ENCODE results near the gene ISOC1. TPM values are rescaled to one million over a fixed set of nuclear protein-coding genes. Genes with fewer than 3 reads are reported as not detected.

Gene ISOC1
- total RNA-seq, 2 donors from 2014 or later, result 48.5 to 56.7 TPM

- Mint-ChIP-seq H3K27me3 (ENCODE audit: insufficient read depth) (peaks cover 11% of the 10 kb centered on the region), H3K36me3 (ENCODE audit: low read depth) (no peaks in the 10 kb centered on the region), H3K4me3 (no peak overlapping the region), H3K4me1 (peaks cover 21% of the 10 kb centered on the region), H3K9me3 (no peaks in the 10 kb centered on the region), H3K27ac (no peak overlapping the region)
- no peaks in the 10 kb centered on the region for H3K36me3 ChIP-seq (ENCODE audit: control insufficient read depth, insufficient read depth, low read length)
- H3K9ac ChIP-seq (ENCODE audit: extremely low read depth, low read length, poor library complexity, severe bottlenecking), result no peak overlapping the region
- H3K9me3 ChIP-seq (ENCODE audit: control insufficient read depth, low read length), result no peaks in the 10 kb centered on the region
- H3K4me3 ChIP-seq (ENCODE audit: low read length), result no peak overlapping the region
- peaks cover 15% of the 10 kb centered on the region for H3K4me1 ChIP-seq (ENCODE audit: control insufficient read depth, insufficient read depth, low read length)
- no peak for TF ChIP-seq CTCF (conservative IDR thresholded peaks at IDR 0.05)
- H3K27ac ChIP-seq (ENCODE audit: low read depth, low read length), result no peak overlapping the region
- 94 to 100% methylated on average over 2 to 3 of the region's 3 CpGs for WGBS, 2 experiments (ENCODE audit: insufficient coverage in 1 of 2, insufficient read length in 1 of 2)
- DNase-seq, result no peak
- H3K27me3 ChIP-seq (ENCODE audit: control insufficient read depth, insufficient read depth, low read length, poor library complexity, severe bottlenecking), result no peaks in the 10 kb centered on the region
These were observed 21.4 kb upstream of the ISOC1 start for GRCh38 chr5:129073111-129073510.

- no peaks in the 10 kb centered on the region for H3K9me3 Mint-ChIP-seq
- 90 to 91% methylated on average over 2 to 4 of the region's 4 CpGs for WGBS, 2 experiments (ENCODE audit: insufficient coverage in 1 of 2, insufficient read length in 1 of 2)
- H3K36me3 ChIP-seq (ENCODE audit: control insufficient read depth, insufficient read depth, low read length), result no peaks in the 10 kb centered on the region
- no peak overlapping the region for H3K27ac Mint-ChIP-seq
- peaks cover 9% of the 10 kb centered on the region for H3K4me1 Mint-ChIP-seq
- H3K27me3 ChIP-seq (ENCODE audit: control insufficient read depth, insufficient read depth, low read length, poor library complexity, severe bottlenecking), result no peaks in the 10 kb centered on the region
- H3K4me1 ChIP-seq (ENCODE audit: control insufficient read depth, insufficient read depth, low read length), result peaks cover 6% of the 10 kb centered on the region
- H3K27ac ChIP-seq (ENCODE audit: low read depth, low read length), result no peak overlapping the region
- TF ChIP-seq CTCF (conservative IDR thresholded peaks at IDR 0.05), result no peak
- H3K4me3 Mint-ChIP-seq, result no peak overlapping the region
- H3K9ac ChIP-seq (ENCODE audit: extremely low read depth, low read length, poor library complexity, severe bottlenecking), result no peak overlapping the region
- no peak for DNase-seq
- peaks cover 7% of the 10 kb centered on the region for H3K27me3 Mint-ChIP-seq (ENCODE audit: insufficient read depth)
- H3K4me3 ChIP-seq (ENCODE audit: low read length), result no peak overlapping the region
- H3K9me3 ChIP-seq (ENCODE audit: control insufficient read depth, low read length), result no peaks in the 10 kb centered on the region
- no peaks in the 10 kb centered on the region for H3K36me3 Mint-ChIP-seq (ENCODE audit: low read depth)
These were observed 19.6 kb upstream of the ISOC1 start for GRCh38 chr5:129074903-129075302.

- no peak for TF ChIP-seq CTCF (conservative IDR thresholded peaks at IDR 0.05)
- WGBS, 2 experiments (ENCODE audit: insufficient coverage in 1 of 2, insufficient read length in 1 of 2), result 80 to 97% methylated on average over 1 to 3 of the region's 3 CpGs
- Histone ChIP-seq H3K9me3 (ENCODE audit: control insufficient read depth, low read length) (no peaks in the 10 kb centered on the region), H3K4me3 (ENCODE audit: low read length) (no peak overlapping the region), H3K27ac (ENCODE audit: low read depth, low read length) (no peak overlapping the region), H3K9ac (ENCODE audit: extremely low read depth, low read length, poor library complexity, severe bottlenecking) (no peak overlapping the region), H3K4me1 (ENCODE audit: control insufficient read depth, insufficient read depth, low read length) (no peaks in the 10 kb centered on the region), H3K36me3 (ENCODE audit: control insufficient read depth, insufficient read depth, low read length) (no peaks in the 10 kb centered on the region), H3K27me3 (ENCODE audit: control insufficient read depth, insufficient read depth, low read length, poor library complexity, severe bottlenecking) (no peaks in the 10 kb centered on the region)
- H3K27ac Mint-ChIP-seq, result no peak overlapping the region
- H3K4me3 Mint-ChIP-seq, result no peak overlapping the region
- H3K9me3 Mint-ChIP-seq, result no peaks in the 10 kb centered on the region
- H3K27me3 Mint-ChIP-seq (ENCODE audit: insufficient read depth), result peaks cover 3% of the 10 kb centered on the region
- H3K36me3 Mint-ChIP-seq (ENCODE audit: low read depth), result no peaks in the 10 kb centered on the region
- DNase-seq, result no peak
- H3K4me1 Mint-ChIP-seq, result no peaks in the 10 kb centered on the region
These were observed 17.0 kb upstream of the ISOC1 start for GRCh38 chr5:129077433-129078075.
